Stimulated activated CD8-positive, alpha-beta memory T cell treated with anti-CD3 and anti-CD28 coated beads, Interleukin-2, amount 100 ng/mL, for 48 hours (primary cell): ENCODE measurements around the gene RECK.
A peak's percentile ranks its signal among the peaks of the same experiment; 100 is the strongest.
"Not testable (repeated sequence)": the region's sequence is repeated elsewhere in the genome, so short reads cannot be mapped to it uniquely, and the experiment has no call there.

Source experiments
- DNase-seq, 2 donors: peaks; one replicate each; pipeline ENCODE4 v3.0.0-alpha.2; 2020; ENCODE audit warnings: low read depth in 2 of 2

Gene RECK

DNA sequence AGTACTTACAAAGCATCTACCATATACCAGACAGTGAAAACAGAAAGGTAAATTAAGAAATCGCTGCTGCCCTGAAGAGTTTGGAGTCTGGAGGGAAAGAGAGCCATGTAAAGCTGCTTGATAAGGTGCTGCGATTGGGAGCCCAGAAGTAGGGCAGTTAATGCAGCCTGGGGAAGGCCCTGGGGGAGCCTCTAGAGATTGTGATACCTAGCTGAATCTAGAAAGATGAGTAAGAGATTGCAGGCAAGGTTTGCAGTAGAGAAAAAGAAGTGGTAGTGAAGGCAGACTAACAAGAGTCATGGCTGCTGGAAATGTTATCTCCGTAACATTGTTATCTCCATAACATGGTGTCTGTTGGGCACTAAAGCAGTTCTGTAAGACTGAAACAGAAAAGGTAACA, 75.8 kb downstream of the RECK start:
- DNase-seq: no peak

DNA sequence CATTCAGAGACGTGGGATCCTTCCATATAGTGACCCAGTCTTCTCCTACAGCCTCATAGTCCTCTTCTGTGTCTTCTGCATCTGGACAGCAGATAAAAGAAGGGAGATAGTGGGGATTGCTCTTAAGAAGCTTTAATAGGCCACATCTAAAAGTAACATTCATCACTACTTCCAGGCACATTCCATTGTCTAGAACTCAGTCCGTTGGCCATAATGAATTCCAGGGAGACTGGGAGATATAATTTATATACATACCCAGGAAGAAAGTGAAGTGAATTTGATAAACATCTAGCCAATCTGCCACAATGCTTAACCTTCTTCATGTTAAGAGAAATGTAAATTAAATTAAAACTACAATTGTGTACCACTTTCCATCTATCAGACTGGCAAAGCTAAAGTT, 77.3 kb downstream of the RECK start:
- DNase-seq: no peak

DNA sequence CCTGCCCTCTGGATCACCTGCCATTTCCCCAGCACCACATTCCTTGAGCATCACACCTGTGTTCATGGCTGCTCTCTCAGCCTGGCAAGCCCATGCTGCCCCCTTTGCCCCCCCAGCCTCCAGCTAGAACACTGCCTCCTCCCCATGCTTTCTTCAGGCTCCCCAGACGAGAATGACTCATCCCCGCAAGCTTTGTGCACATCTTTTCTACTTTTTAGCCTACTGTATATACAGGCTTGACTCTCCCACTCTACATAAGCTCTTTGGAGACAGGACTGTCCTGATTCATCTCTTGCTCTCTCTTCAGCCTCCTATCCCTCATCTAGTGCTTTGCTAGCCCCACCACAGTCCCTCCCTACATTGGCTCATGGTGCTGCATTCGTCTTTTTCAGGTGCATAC, 79.9 kb downstream of the RECK start:
- no peak for DNase-seq

DNA sequence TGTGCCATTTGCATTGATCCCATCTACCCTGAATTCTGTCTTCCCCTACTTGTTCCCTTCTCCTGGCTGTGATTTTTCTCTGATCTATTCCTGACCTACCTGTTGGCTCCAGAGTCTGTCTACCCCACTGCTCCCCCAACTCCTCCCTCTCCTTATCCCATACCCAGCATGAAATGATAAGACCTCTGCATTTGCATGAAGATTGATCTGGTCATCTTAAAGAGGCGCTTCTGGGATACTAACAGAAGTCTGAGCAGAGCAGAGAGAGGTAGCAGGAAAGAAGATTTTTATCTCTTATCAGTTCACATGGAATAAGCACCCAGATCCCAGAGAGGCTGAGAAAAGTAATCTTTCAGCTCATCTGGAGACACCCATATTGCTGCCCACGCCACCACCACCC, 81.5 kb downstream of the RECK start:
- DNase-seq: no peak

DNA sequence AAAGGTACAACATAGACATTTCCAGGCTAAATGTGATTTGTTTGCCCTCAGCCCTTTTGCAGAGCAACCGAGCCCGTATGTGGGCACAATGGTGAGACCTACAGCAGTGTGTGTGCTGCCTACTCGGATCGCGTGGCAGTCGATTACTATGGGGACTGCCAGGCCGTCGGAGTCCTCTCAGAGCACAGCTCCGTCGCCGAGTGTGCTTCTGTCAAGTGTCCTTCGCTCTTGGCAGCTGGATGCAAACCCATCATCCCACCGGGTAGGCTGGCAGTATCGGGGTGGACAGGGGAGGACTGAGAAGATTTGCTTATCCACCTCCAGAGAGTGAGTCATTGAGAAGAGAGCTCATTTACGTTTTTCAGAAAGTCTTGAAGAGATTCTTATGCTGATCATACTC, 82.0 kb downstream of the RECK start:
- DNase-seq: no peak

DNA sequence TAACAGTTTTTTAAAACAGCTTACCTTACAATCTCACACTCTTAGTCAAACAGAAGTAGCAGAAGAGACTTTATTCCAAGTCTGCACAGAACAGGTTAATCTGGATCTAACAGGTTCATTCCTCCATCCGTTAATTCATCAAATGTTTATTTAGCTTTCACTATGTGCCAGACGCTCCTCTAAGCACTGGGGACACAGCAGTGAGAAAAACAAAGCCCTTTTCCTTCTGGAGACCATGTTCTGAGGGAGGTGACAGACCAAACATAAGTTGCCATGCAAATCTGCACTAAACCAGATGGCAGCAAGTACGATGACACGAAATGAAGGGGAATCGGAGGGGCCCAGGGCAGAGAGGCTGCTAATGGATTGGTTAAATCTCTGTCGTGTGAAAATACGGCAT, 82.8 kb downstream of the RECK start:
- no peak for DNase-seq

DNA sequence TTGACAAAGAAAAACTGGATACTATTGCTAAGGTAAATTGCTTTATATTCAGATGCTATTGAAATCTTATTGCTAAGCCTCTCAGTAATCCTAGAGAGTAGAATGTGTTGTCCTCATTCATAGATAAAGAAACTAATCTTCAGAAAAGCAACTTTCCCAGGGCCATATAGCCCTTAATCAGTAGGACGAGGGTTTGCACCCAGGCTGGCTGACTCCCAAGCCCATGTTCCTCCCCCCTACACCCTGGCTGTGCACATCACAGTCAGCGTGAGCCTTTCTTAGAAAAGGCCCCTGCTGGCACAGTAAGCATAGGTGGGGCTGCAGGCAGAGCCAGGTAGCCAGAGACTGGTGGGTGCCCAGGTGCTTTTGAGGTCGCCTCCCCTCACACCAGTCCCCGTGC, 84.0 kb downstream of the RECK start:
- DNase-seq: no peak

DNA sequence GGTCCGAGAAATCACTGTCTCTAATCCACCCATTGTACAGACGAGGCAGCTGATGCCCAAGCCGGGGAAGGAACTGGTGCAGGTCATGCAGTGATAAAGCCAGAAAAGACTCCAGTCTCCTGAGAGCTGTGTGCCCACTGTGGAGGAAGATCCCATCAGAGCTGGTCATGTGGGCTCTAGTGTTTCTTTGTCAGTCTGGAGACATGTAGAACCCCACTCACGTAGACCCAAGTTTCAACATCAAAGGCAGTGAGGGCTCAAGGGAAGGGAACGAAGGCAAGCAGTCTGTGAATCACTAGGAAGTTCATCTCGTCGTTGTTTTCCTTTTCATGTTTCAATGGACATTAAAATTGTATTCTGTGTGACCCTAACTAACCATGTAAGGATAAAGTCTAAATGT, 85.3 kb downstream of the RECK start:
- no peak for DNase-seq

DNA sequence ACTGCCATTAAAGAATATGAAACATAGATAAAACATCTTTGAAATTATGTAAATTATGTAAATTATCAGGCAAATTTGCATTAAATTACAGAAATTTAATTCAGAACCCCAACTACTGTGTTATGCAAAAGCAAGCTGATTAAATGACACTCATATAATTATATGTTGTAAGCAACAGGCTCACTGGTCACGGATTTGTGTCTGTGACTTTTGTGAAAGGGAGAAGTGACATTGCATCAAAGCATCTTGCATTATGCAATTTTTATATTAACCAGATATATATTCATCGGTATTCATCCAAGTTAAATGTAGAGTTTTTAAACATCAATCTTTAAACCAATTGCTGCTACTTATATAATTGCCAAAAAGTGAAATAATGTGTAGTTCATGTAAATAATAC, 86.8 kb downstream of the RECK start:
- DNase-seq: no peak

DNA sequence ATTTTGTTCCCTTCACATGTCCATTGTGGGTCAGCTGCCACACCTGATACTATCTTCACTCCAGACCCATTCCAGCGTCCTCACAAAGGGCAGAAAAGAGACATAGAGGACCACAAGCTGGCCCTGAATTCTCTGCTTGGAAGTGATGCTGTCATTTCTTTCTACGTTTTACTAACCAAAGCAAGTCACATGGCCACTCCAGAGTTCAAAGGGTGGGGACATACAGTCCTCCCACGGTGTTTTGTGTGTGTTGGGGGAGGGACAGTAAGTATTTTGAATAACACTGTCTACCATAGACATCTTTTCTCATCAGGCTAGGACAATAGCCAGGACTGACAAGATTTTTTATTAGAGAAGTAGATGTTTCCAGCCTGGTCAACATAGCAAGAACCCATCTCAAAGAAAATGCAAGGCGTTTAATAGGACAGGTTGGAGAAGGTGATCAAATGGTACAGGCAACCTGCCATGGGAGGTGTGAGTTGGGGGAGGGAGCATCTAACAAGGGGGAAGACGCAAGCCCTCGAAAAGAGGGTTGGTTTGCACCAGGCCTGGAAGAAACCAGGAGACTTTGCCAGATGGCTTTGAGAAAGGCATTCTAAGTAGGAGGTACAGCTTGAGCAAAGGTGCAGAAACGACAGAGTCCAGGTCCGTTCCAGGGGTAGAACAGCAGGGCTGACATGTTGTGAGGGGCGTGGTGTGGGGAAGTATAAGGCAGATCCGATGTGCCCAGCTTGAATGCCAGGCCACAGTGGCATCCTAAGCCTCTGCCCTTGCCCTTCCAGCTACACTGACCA, 88.5 kb downstream of the RECK start:
- no peak for DNase-seq

DNA sequence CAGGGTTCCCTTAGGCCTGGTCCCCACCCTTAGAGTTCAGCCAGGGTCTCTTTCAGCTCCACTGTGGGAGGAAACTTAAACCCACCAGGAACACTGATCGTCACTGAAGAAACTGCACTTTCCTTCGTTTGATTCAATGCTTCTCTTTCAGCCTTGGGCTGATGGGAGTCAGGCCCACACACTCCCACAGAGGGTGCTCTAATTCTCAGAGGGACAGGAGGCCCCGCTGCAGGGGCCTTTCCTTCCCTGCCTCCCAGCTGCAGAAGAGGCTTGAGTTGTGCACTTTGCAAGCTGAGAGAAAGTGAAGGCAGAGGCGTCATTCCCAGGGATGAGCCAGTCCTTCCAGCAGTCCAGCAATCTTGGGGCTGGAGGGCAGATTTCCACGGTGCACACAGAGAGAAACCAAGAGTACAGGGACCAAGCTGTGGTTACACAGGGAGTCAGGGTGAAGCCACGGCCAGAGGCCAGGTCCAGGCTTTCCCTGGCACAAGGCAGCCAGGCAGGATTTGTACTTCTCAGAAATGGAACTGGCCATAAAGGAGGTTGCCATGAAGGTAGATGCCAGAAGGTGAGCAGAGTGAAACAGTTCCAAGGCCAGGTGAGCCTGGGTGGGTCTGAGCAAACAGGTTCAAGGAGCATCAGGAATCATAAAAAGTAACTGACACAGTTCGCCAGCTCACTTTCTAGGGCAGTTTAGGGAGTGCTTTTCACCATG, 89.5 kb downstream of the RECK start:
- no peak for DNase-seq

DNA sequence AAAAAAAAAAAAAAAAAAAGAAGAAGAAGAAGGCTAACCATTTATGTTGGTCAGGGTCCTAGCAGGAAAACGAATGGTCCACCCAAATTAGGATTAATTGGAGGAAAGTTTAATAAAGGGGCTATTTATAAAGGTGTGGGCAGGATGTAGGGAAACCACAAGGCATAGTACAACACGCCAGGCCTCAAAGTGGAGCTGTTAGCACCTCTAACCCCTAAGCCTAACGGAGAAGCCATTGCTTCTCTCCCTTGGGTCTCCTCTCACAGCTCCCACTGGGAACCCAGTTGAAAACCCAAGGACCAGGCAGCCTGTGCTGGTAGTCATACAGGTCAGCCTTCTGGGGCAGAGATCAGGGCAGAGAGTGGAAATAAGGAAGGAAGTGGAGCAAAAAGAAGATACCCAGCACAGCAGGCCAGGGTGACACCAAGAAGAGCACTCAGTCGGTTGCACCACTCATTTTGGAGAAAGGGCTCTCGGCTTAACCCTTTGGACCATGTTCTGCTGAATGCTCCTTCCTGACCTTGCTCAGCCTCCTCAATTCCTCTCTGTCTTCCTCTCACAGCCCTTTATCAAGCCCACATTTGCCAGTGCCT, 91.0 kb downstream of the RECK start:
- no peak for DNase-seq

DNA sequence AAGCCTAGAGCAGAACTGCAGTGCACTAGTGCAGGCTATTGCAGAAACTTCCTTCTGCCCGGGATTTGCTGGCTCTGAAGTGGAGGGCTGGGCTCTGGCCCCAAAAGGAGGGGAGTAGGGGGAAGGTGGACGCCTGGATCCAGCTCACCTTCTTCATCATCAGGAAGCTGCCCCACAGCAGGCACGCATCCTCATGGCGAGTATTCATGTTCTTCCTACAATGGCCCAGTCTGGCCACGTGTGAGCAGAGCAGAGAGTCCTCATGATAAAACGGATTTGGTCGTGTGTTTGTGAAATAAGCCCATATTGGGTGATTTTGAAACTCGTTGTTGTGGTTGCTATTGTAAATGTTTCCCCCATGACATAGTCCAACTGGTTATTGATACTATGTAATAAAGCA, 91.6 kb downstream of the RECK start:
- no peak for DNase-seq

DNA sequence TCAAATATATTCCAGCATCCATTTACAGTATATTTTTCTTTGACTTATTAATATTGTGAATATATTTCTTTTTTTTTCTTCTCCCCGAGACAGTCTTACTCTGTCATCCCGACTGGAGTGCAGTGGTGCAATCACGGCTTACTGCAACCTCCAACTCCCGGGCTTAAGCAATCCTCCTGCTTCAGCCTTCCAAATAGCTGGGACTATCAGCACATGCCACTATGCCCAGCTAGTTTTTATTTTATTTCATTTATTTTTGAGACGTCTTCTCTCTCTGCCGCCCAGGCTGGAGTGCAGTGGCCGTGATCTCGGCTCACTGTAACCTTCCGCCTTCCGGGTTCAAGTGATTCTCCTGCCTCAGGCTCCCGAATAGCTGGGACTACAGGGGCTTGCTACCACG, 92.4 kb downstream of the RECK start:
- no peak for DNase-seq

DNA sequence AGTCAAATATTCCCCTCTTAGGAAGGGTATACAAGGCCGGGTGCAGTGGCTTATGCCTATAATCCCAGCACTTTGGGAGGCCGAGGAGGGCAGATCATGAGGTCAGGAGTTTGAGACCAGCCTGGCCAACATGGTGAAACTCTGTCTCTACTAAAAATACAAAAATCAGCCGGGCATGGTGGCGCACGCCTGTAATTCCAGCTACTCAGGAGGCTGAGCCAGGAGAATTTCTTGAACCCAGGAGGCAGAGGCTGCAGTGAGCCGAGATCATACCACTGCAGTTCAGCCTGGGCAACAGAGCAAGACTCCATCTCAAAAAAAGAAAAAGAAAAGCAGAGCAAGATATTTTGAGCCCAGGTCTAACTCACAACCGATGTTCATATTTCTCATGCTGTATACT, 95.0 kb downstream of the RECK start:
- not testable (repeated sequence) for DNase-seq

DNA sequence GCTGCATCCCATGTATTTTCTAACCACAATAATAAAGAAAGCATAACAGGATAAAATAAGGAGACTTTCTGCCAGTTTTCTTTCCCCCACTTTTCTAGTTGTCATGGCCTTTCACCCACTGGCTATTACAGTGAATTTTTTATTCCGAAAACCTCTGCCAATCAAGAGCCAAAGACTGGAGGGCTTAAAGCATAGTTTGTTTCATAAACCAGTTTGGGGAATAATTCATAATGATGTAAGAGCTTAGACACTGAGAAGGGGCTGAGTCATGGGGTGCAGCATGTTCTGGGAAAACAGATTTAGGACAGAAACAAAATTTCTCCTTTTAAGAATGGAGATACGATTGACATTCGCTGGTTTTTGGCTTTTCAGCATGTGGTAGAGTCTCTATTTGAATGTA, 95.4 kb downstream of the RECK start:
- DNase-seq: no peak

DNA sequence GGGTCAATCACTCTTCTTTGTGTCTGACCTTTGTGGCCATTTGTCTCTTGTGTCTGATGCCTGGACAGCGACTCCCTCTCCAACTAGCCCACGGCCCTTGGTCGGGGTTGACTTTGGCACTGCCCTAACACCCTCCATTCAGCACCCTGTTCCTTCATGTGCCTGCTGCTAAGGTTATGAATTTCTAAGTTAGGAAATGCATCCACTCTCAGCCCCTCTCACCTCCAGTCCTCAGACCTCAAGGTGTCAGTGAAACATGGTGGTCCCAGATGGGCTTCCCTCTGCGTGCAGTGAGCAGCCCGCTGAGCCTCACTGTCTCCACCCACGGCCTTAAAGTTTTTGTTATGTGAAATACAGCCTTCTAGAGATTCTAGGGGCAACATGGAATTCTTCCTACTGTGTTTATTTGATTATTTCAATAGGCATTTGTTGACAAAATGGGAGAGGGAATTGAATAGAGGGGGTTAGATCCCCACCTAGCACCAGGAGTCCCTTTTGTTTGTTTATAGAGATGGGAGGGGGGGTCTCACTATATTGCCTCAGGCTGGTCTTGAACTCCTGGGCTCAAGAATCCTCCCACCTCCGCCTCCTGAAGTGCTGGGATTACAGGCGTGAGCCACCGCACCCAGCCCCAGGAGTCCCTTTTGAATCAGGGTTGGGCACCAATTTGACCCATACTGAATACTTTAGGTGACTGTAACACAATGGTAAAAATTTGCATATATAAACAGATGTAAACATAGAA, 98.2 kb downstream of the RECK start:
- no peak for DNase-seq

DNA sequence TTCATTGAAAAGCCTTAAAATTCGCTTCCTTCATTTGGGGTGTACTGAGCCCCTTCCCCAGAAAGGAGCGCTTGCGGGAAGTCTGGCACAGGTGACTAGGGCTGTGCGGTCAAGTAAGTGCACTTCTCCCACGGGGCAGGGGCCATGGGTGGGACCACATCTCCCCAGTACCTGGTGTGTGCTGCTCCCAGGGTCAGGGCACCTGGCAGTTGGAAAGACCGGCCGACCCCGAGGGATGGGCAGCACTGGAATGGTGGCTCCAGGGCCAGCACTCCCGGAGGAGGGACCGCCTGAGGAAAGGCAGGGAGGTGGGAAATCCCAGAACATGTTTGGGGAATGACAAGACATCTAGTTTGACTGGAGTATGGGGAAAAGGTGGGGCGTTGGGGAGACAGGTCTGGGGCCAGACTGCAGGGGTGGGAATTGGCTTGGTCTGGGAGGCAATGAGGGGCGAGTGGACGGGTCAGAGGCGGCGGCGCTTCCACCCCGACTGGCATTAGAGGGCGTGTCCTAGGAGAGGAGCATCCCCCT, 99.1 kb downstream of the RECK start:
- DNase-seq: no peak

DNA sequence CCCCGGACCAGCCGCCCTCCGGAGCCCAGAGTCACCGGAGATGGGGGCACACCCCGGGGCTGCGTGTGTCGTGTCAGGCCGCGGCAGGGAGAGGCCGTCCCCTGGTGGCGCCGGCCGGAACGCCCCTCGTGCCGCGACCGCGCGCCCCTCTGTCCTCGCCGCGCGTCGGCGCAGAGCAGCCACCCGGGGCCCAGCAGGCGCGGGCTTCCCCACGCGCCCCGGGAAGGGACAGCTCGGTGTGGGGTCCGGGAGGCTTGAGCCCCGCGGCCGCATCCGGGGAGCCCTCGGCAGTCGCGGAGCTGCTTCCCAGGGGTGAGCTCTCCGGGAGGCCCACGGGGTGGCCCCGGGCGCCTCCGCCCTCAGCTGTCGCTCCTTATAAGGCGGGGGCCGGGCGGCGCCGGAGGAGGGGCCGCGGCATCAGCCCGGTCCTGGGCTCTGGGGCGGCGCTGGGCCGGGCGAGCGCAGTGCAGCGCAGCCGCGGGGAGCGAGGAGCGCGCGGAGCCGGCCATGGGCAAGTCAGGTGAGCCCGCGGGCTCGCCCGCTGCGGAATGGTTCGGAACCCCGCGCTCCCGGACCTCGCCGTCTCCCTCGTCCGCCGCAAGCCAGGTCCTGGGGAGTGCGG, 99.7 kb downstream of the RECK start, which contains the start of gene GLIPR2:
Gene GLIPR2 (plus strand): TSS at position 462 of the 622 bp plus-strand sequence. CDS start 46 bp downstream, at position 508.
- DNase-seq: peak; percentile 67 to 68

DNA sequence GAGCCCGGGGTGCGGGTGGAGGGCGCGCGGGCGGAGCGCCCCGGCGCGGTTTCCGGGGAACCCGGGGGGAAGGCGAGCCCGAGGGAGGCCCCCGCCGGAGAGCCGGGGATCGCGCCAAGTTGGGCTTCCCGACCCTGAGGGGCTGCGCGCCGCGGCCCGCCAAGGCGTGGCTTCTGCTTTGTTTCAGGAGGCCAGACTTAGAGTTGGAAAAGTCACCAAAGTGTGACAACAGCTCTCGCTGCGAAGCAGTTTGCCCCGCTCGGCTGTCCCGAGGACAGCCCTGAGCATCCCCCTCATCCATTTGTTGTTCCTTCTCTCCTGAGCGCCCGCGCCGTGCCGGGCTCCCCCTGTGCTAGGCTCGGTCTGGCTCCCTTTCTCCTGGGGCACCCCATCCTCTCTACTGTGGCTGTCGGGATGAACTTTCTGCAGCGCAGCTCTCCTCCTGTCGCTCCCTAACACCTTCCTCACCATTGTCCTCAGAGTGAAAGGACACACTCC, 100.2 kb downstream of the RECK start:
- DNase-seq: no peak

DNA sequence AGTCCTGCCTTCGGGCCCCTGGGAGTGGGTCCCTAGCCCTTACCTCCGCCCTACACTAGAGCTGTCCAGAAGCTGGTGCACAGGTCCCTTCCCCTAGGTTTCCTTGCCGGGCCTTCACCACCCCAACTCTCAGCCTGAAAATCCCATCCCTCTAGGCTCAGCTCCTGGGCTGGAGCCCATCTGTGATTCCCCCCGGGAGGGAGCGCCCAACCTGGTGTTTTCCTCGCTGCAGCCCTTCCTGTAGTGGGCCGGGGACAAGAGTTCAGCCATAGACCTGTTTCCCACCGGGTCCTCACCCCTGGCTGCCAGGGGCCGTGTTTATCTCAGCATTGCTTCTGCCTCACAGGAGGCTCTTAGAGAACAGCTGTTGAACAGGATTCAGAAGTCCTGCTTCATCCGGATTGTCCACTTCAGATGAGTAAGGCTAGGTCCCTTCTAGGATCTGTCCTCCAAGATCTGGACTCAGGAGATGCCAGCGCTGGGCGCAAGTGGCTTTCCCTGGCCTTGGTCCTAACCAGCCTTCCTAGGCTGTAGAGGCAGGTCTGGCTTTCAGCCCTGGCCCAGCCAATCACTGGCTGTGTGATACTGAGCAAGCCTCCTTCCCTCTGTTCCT, 100.8 kb downstream of the RECK start:
- no peak for DNase-seq
